Activated naive CD4-positive, alpha-beta T cell treated with anti-CD3 and anti-CD28 coated beads, Interleukin-2, amount 10 ng/mL, durations not matched to agents 7 days and 5 days (primary cell): ENCODE data around the gene NFIB.

Source experiments
- CTCF ChIA-PET: fragments of 350-600 bp; sonication (Branson Sonifier 250); formaldehyde crosslinking; loops from one replicate; lab custom pipeline; 2021; ENCODE audit warnings: antibody characterized with exemption; lab: Charles Lee
- DNase-seq: peaks from one replicate; pipeline ENCODE4 v3.0.0-alpha.2; 2020
- H3K27ac Mint-ChIP-seq: one replicate; pipeline ENCODE4 v1.8.0; 2021; ENCODE audit warnings: mild to moderate bottlenecking, moderate library complexity, mixed read lengths
- H3K27me3 Mint-ChIP-seq: one replicate; pipeline ENCODE4 v1.8.0; 2021; ENCODE audit warnings: mild to moderate bottlenecking, mixed read lengths
- H3K36me3 Mint-ChIP-seq: one replicate; pipeline ENCODE4 v1.8.0; 2021; ENCODE audit warnings: mixed read lengths
- H3K4me1 Mint-ChIP-seq: one replicate; pipeline ENCODE4 v1.8.0; 2021; ENCODE audit warnings: mixed read lengths
- H3K4me3 Mint-ChIP-seq: one replicate; pipeline ENCODE4 v1.8.0; 2021; ENCODE audit warnings: mild to moderate bottlenecking, moderate library complexity, mixed read lengths
- H3K9me3 Mint-ChIP-seq: one replicate; pipeline ENCODE4 v1.8.0; 2021; ENCODE audit warnings: mixed read lengths

Gene NFIB

GRCh38 chr9:14340219-14340873, 26.4 kb upstream of the NFIB start:
- no peak overlapping the region for H3K4me3 Mint-ChIP-seq
- H3K27me3 Mint-ChIP-seq: peaks cover 10% of the 10 kb centered on the region
- H3K4me1 Mint-ChIP-seq: no peaks in the 10 kb centered on the region
- H3K27ac Mint-ChIP-seq: no peak overlapping the region
- H3K36me3 Mint-ChIP-seq: no peaks in the 10 kb centered on the region
- H3K9me3 Mint-ChIP-seq: no peaks in the 10 kb centered on the region
- DNase-seq: no peak
- CTCF ChIA-PET: no interaction called here

GRCh38 chr9:14339746-14340145, 25.8 kb upstream of the NFIB start:
- Mint-ChIP-seq H3K4me1 (no peaks in the 10 kb centered on the region), H3K9me3 (no peaks in the 10 kb centered on the region), H3K27me3 (peaks cover 10% of the 10 kb centered on the region), H3K4me3 (no peak overlapping the region), H3K36me3 (no peaks in the 10 kb centered on the region), H3K27ac (no peak overlapping the region)
- CTCF ChIA-PET: no interaction called here
- DNase-seq: no peak

GRCh38 chr9:14337615-14338014, 23.7 kb upstream of the NFIB start:
- Mint-ChIP-seq H3K9me3 (no peaks in the 10 kb centered on the region), H3K36me3 (no peaks in the 10 kb centered on the region), H3K4me1 (no peaks in the 10 kb centered on the region), H3K4me3 (no peak overlapping the region), H3K27me3 (peaks cover 10% of the 10 kb centered on the region), H3K27ac (no peak overlapping the region)
- CTCF ChIA-PET: no interaction called here
- no peak for DNase-seq

- Mint-ChIP-seq H3K36me3 (no peaks in the 10 kb centered on the region), H3K4me1 (no peaks in the 10 kb centered on the region), H3K27me3 (peaks cover 4% of the 10 kb centered on the region), H3K9me3 (no peaks in the 10 kb centered on the region), H3K4me3 (no peak overlapping the region), H3K27ac (no peak overlapping the region)
- CTCF ChIA-PET: interaction anchor here (0.8 kb wide), 1 partner anchor 18 kb away, joined by 3 read pairs; no protein-coding TSS in a partner anchor
- DNase-seq: no peak
Measured at GRCh38 chr9:14336244-14336643, 22.3 kb upstream of the NFIB start.

- DNase-seq: no peak
- Mint-ChIP-seq H3K27me3 (peaks cover 19% of the 10 kb centered on the region), H3K27ac (no peak overlapping the region), H3K9me3 (no peaks in the 10 kb centered on the region), H3K4me3 (no peak overlapping the region), H3K36me3 (no peaks in the 10 kb centered on the region), H3K4me1 (no peaks in the 10 kb centered on the region)
- CTCF ChIA-PET: no interaction called here
Measured at GRCh38 chr9:14331120-14331519, 17.2 kb upstream of the NFIB start.

GRCh38 chr9:14327036-14327435, 13.1 kb upstream of the NFIB start:
- no peak for DNase-seq
- CTCF ChIA-PET: no interaction called here
- Mint-ChIP-seq H3K9me3 (no peaks in the 10 kb centered on the region), H3K27ac (no peak overlapping the region), H3K4me1 (peaks cover 7% of the 10 kb centered on the region), H3K36me3 (no peaks in the 10 kb centered on the region), H3K27me3 (peaks cover 30% of the 10 kb centered on the region), H3K4me3 (no peak overlapping the region)

GRCh38 chr9:14326264-14326826, 12.4 kb upstream of the NFIB start:
- no peak for DNase-seq
- H3K4me1 Mint-ChIP-seq: peaks cover 13% of the 10 kb centered on the region

GRCh38 chr9:14325147-14325546, 11.2 kb upstream of the NFIB start:
- no peak overlapping the region for H3K27ac Mint-ChIP-seq
- DNase-seq: no peak
- CTCF ChIA-PET: no interaction called here
- no peak overlapping the region for H3K4me3 Mint-ChIP-seq
- H3K9me3 Mint-ChIP-seq: no peaks in the 10 kb centered on the region
- H3K36me3 Mint-ChIP-seq: no peaks in the 10 kb centered on the region
- peaks cover 18% of the 10 kb centered on the region for H3K4me1 Mint-ChIP-seq
- H3K27me3 Mint-ChIP-seq: peaks cover 46% of the 10 kb centered on the region

More at GRCh38 chr9:14326264-14326826, 12.4 kb upstream of the NFIB start:
- Mint-ChIP-seq H3K4me3 (no peak overlapping the region), H3K36me3 (no peaks in the 10 kb centered on the region), H3K27me3 (peaks cover 35% of the 10 kb centered on the region), H3K27ac (no peak overlapping the region), H3K9me3 (no peaks in the 10 kb centered on the region)
- CTCF ChIA-PET: no interaction called here

GRCh38 chr9:14323985-14324650, 10.2 kb upstream of the NFIB start:
- CTCF ChIA-PET: interaction anchor here (0.7 to 1.0 kb wide), 3 partner anchors 13 to 30 kb away, joined by 3 to 5 read pairs (median 3); no protein-coding TSS in a partner anchor
- DNase-seq: no peak
- no peak overlapping the region for H3K27ac Mint-ChIP-seq
- peaks cover 18% of the 10 kb centered on the region for H3K4me1 Mint-ChIP-seq
- H3K27me3 Mint-ChIP-seq: peaks cover 43% of the 10 kb centered on the region
- no peaks in the 10 kb centered on the region for H3K9me3 Mint-ChIP-seq
- no peak overlapping the region for H3K4me3 Mint-ChIP-seq
- no peaks in the 10 kb centered on the region for H3K36me3 Mint-ChIP-seq

- Mint-ChIP-seq H3K27ac (peak overlapping the region; percentile 0), H3K4me1 (peaks cover 18% of the 10 kb centered on the region), H3K27me3 (peaks cover 46% of the 10 kb centered on the region), H3K36me3 (no peaks in the 10 kb centered on the region), H3K9me3 (no peaks in the 10 kb centered on the region), H3K4me3 (peak overlapping the region; percentile 69)
- DNase-seq: no peak
- CTCF ChIA-PET: interaction anchor here (0.7 to 1.0 kb wide), 3 partner anchors 12 to 31 kb away, joined by 3 to 5 read pairs (median 3); no protein-coding TSS in a partner anchor
Measured at GRCh38 chr9:14323083-14323971, 9.4 kb upstream of the NFIB start.

- peak overlapping the region; percentile 77 for H3K4me3 Mint-ChIP-seq
- DNase-seq: peak; percentile 86
- no peaks in the 10 kb centered on the region for H3K36me3 Mint-ChIP-seq
- H3K27ac Mint-ChIP-seq: no peak overlapping the region
- peaks cover 50% of the 10 kb centered on the region for H3K27me3 Mint-ChIP-seq
- CTCF ChIA-PET: interaction anchor here (0.7 kb wide), 1 partner anchor 30 kb away, joined by 3 read pairs; no protein-coding TSS in a partner anchor
- peaks cover 18% of the 10 kb centered on the region for H3K4me1 Mint-ChIP-seq
- no peaks in the 10 kb centered on the region for H3K9me3 Mint-ChIP-seq
Measured at GRCh38 chr9:14322211-14323082, 8.5 kb upstream of the NFIB start.

GRCh38 chr9:14321517-14322130, 7.7 kb upstream of the NFIB start:
- no peaks in the 10 kb centered on the region for H3K9me3 Mint-ChIP-seq
- no peak for DNase-seq
- peaks cover 18% of the 10 kb centered on the region for H3K4me1 Mint-ChIP-seq
- peaks cover 55% of the 10 kb centered on the region for H3K27me3 Mint-ChIP-seq
- peak overlapping the region; percentile 54 for H3K27ac Mint-ChIP-seq
- no peaks in the 10 kb centered on the region for H3K36me3 Mint-ChIP-seq
- H3K4me3 Mint-ChIP-seq: peak overlapping the region; percentile 77
- CTCF ChIA-PET: interaction anchor here (0.7 kb wide), 1 partner anchor 30 kb away, joined by 3 read pairs; no protein-coding TSS in a partner anchor
